Left colon (tissue), 2 donors: Measurements from ENCODE around the gene KCTD5. TPM values are rescaled to one million over a fixed set of nuclear protein-coding genes. Genes with fewer than 3 reads are reported as not detected.

ENCODE experiments used
- total RNA-seq, 2 donors: library from RNA; stranded (reverse); fragmentation: NEBNext Ultra II Directional; extraction: Animal tissue kit (Norgen Biotek cat#: 25700); gene quantifications; one replicate each; pipeline ENCODE4 v1.2.1, GENCODE V29; 2021
- donor health status: DM: no; HTN: no; CAD: no.
- donor health status: DM: yes; HTN: yes; CAD: no.

The KCTD5 gene
- total RNA-seq, 2 donors from 2014 or later = 49.3 to 79.6 TPM

Other genes with a start within 250 kb of the KCTD5 start
- 1 to 10 TPM; 1.3 to 5.6 TPM for gene TEDC2, start 222.4 kb upstream of the KCTD5 start, total RNA-seq
- gene NTN3, start 211.2 kb upstream of the KCTD5 start, total RNA-seq = not detected
- gene TBC1D24, start 207.4 kb upstream of the KCTD5 start, total RNA-seq = 10 to 100 TPM in 1 of 2 donors, 1 to 10 TPM in 1; 8.9 to 11.1 TPM
- 100 to 1,000 TPM; 218 to 230 TPM for gene ATP6V0C, start 168.6 kb upstream of the KCTD5 start, total RNA-seq
- 10 to 100 TPM; 31.5 to 31.7 TPM for gene AMDHD2, start 162.2 kb upstream of the KCTD5 start, total RNA-seq
- under 1 TPM; 0.70 TPM for gene CEMP1, start 151.1 kb upstream of the KCTD5 start, total RNA-seq
- 10 to 100 TPM; 71.1 to 77.4 TPM for gene PDPK1, start 144.5 kb upstream of the KCTD5 start, total RNA-seq
- gene PRSS27, start 37.7 kb downstream of the KCTD5 start, total RNA-seq = under 1 TPM; 0.34 to 0.76 TPM
- 100 to 1,000 TPM; 476 to 593 TPM for gene SRRM2, start 70.1 kb downstream of the KCTD5 start, total RNA-seq
- 100 to 1,000 TPM; 209 to 336 TPM for gene ELOB, start 94.8 kb downstream of the KCTD5 start, total RNA-seq
- not detected for gene PRSS33, start 105.0 kb downstream of the KCTD5 start, total RNA-seq
- gene PRSS41, start 115.9 kb downstream of the KCTD5 start, total RNA-seq = not detected
- gene PRSS21, start 134.7 kb downstream of the KCTD5 start, total RNA-seq = 1 to 10 TPM; 1.7 to 6.4 TPM
- gene ZG16B, start 147.8 kb downstream of the KCTD5 start, total RNA-seq = 10 to 100 TPM; 40.9 to 50.0 TPM
- 10 to 100 TPM in 1 of 2 donors, under 1 TPM in 1; 0.78 to 12.9 TPM for gene PRSS22, start 175.6 kb downstream of the KCTD5 start, total RNA-seq
- gene FLYWCH2, start 200.7 kb downstream of the KCTD5 start, total RNA-seq = 10 to 100 TPM; 20.7 to 30.8 TPM
- 10 to 100 TPM; 23.0 to 27.3 TPM for gene FLYWCH1, start 229.4 kb downstream of the KCTD5 start, total RNA-seq